Ascending aorta (tissue), 2 donors: ENCODE results near the gene AQP3. TPM values are rescaled to one million over a fixed set of nuclear protein-coding genes. Genes with fewer than 3 reads are reported as not detected.

ENCODE experiments used
- DNase-seq, 2 donors: peaks; one replicate each; pipeline ENCODE4 v3.0.0-alpha.2; 2019; ENCODE audit warnings: low spot score in 2 of 2
- H3K27ac ChIP-seq, 2 donors: fragments of 200-600 bp; sonication (generic); one replicate each; pipeline ENCODE4 v1.5.1; 2016 to 2017; ENCODE audit warnings: mild to moderate bottlenecking in 1 of 2
- H3K27me3 ChIP-seq: fragments of 200-600 bp; sonication (generic); one replicate; pipeline ENCODE4 v1.5.1; 2017
- H3K36me3 ChIP-seq, 2 donors: fragments of 200-600 bp; sonication (generic); one replicate each; pipeline ENCODE4 v1.5.1; 2016
- H3K4me1 ChIP-seq, 2 donors: fragments of 200-600 bp; sonication (generic); one replicate each; pipeline ENCODE4 v1.5.1; 2016 to 2017; ENCODE audit warnings: mild to moderate bottlenecking in 1 of 2
- H3K4me3 ChIP-seq, 2 donors: fragments of 200-600 bp; sonication (generic); one replicate each; pipeline ENCODE4 v1.5.1; 2016 to 2017; ENCODE audit warnings: mild to moderate bottlenecking in 1 of 2
- H3K9me3 ChIP-seq, 2 donors: fragments of 200-600 bp; sonication (generic); one replicate each; pipeline ENCODE4 v1.5.1; 2016
- CTCF ChIP-seq, 3 experiments: fragments of 200-600 bp in 2 of 3; fragments of 450-650 bp in 1 of 3; sonication (generic) in 2 of 3; IDR thresholded peaks; one replicate each; pipeline ENCODE4 v1.5.1; 2016 to 2019; ENCODE audit warnings: antibody characterized with exemption in 3 of 3, mild to moderate bottlenecking in 1 of 3, moderate library complexity in 1 of 3
- intact Hi-C: fragments of 100-400 bp; cut with DNase I; formaldehyde crosslinking; loops from one replicate; pipeline ENCODE4 v1.15.1; 2023
- total RNA-seq: library from RNA; depleted of rRNA; stranded (reverse); fragments of >200 nt; gene quantifications from one replicate; pipeline ENCODE4 v1.1.0, GENCODE V29; 2016

Gene AQP3
- total RNA-seq, 1 donor from 2014 or later, result 12.7 TPM

- intact Hi-C loops, result no loop called here
Observed at GRCh38 chr9:33447799-33448553, 583 bp upstream of the AQP3 start.

GRCh38 chr9:33446240-33446945 lies 1.0 kb downstream of the AQP3 start:
- peaks cover 3 to 7% of the 10 kb centered on the region in 2 donors for H3K4me1 ChIP-seq
- H3K36me3 ChIP-seq, result no peaks in the 10 kb centered on the region
- peak overlapping the region in 1 of 2 donors; percentile 67 for H3K4me3 ChIP-seq
- no peaks in the 10 kb centered on the region for H3K9me3 ChIP-seq
- no peaks in the 10 kb centered on the region for H3K27me3 ChIP-seq
- no peak for DNase-seq
- TF ChIP-seq CTCF (IDR thresholded peaks at IDR 0.05), result no peak
- intact Hi-C loops, result no loop called here
- H3K27ac ChIP-seq, result no peak overlapping the region

More at GRCh38 chr9:33447799-33448553, 583 bp upstream of the AQP3 start:
- no peak for TF ChIP-seq CTCF (IDR thresholded peaks at IDR 0.05)
- Histone ChIP-seq H3K36me3 (no peaks in the 10 kb centered on the region), H3K4me1 (peaks cover 3 to 7% of the 10 kb centered on the region in 2 donors), H3K27me3 (no peaks in the 10 kb centered on the region), H3K9me3 (no peaks in the 10 kb centered on the region), H3K4me3 (peak overlapping the region; percentile 33 to 67), H3K27ac (no peak overlapping the region)
- no peak for DNase-seq

- Histone ChIP-seq H3K27me3 (no peaks in the 10 kb centered on the region), H3K27ac (no peak overlapping the region), H3K4me3 (no peak overlapping the region), H3K4me1 (peaks cover 3 to 7% of the 10 kb centered on the region in 2 donors), H3K9me3 (no peaks in the 10 kb centered on the region), H3K36me3 (no peaks in the 10 kb centered on the region)
- intact Hi-C loops, result no loop called here
- no peak for DNase-seq
- no peak for TF ChIP-seq CTCF (IDR thresholded peaks at IDR 0.05)
Observed at GRCh38 chr9:33445389-33446239, 1.8 kb downstream of the AQP3 start.

GRCh38 chr9:33443464-33444154 lies 3.8 kb downstream of the AQP3 start:
- peaks cover 3 to 7% of the 10 kb centered on the region in 2 donors for H3K4me1 ChIP-seq
- no peak for DNase-seq
- no peaks in the 10 kb centered on the region for H3K36me3 ChIP-seq
- intact Hi-C loops, result no loop called here
- TF ChIP-seq CTCF (IDR thresholded peaks at IDR 0.05), result no peak
- H3K27ac ChIP-seq, result no peak overlapping the region
- no peaks in the 10 kb centered on the region for H3K27me3 ChIP-seq
- H3K9me3 ChIP-seq, result no peaks in the 10 kb centered on the region
- H3K4me3 ChIP-seq, result no peak overlapping the region

GRCh38 chr9:33443047-33443446 lies 4.3 kb downstream of the AQP3 start:
- Histone ChIP-seq H3K4me1 (peaks cover 3 to 7% of the 10 kb centered on the region in 2 donors), H3K36me3 (no peaks in the 10 kb centered on the region), H3K27me3 (no peaks in the 10 kb centered on the region), H3K9me3 (no peaks in the 10 kb centered on the region), H3K27ac (no peak overlapping the region), H3K4me3 (no peak overlapping the region)
- intact Hi-C loops, result no loop called here
- DNase-seq, result no peak
- TF ChIP-seq CTCF (IDR thresholded peaks at IDR 0.05), result no peak
